Endothelial cell of hepatic sinusoid (primary cell): Measurements from ENCODE around the gene TMEM255A.
"Not testable (repeated sequence)": the region's sequence is repeated elsewhere in the genome, so short reads cannot be mapped to it uniquely, and the experiment has no call there.

Experiments
- in situ Hi-C: cut with HindIII; loops from 2 replicates; pipeline ENCODE4 v1.10.0; 2017; ENCODE audit warnings: low sequenced_read_pairs

Gene TMEM255A

GRCh38 chrX:120310861-120311726 lies at the start of gene TMEM255A:
TSS of gene TMEM255A (minus strand) at chrX:120311461. CDS start at chrX:120311309, 152 bp downstream.
- in situ Hi-C loops = no loop called here

- in situ Hi-C loops = no loop called here
Measured at GRCh38 chrX:120358737-120359456, 47.6 kb upstream of the TMEM255A start.

GRCh38 chrX:120357186-120357585 lies 45.9 kb upstream of the TMEM255A start:
- in situ Hi-C loops = no loop called here

GRCh38 chrX:120356084-120356483 lies 44.8 kb upstream of the TMEM255A start:
- in situ Hi-C loops = no loop called here

GRCh38 chrX:120350450-120351138 lies 39.3 kb upstream of the TMEM255A start:
- in situ Hi-C loops = no loop called here

- in situ Hi-C loops = not testable (repeated sequence)
Measured at GRCh38 chrX:120344566-120344965, 33.3 kb upstream of the TMEM255A start.

GRCh38 chrX:120336899-120337298 lies 25.6 kb upstream of the TMEM255A start:
- in situ Hi-C loops = no loop called here

- in situ Hi-C loops = no loop called here
Measured at GRCh38 chrX:120335289-120335688, 24.0 kb upstream of the TMEM255A start.

GRCh38 chrX:120334603-120335002 lies 23.3 kb upstream of the TMEM255A start:
- in situ Hi-C loops = no loop called here

GRCh38 chrX:120334151-120334550 lies 22.9 kb upstream of the TMEM255A start:
- in situ Hi-C loops = no loop called here

GRCh38 chrX:120332394-120332793 lies 21.1 kb upstream of the TMEM255A start:
- in situ Hi-C loops = no loop called here

GRCh38 chrX:120331116-120331515 lies 19.9 kb upstream of the TMEM255A start:
- in situ Hi-C loops = no loop called here

GRCh38 chrX:120321520-120322281 lies 10.4 kb upstream of the TMEM255A start:
- in situ Hi-C loops = no loop called here

GRCh38 chrX:120318411-120318810 lies 7.2 kb upstream of the TMEM255A start:
- in situ Hi-C loops = no loop called here

GRCh38 chrX:120316587-120317283 lies 5.5 kb upstream of the TMEM255A start:
- in situ Hi-C loops = no loop called here

GRCh38 chrX:120315776-120316175 lies 4.5 kb upstream of the TMEM255A start:
- in situ Hi-C loops = no loop called here

- in situ Hi-C loops = no loop called here
Measured at GRCh38 chrX:120311727-120312063, 434 bp upstream of the TMEM255A start.

GRCh38 chrX:120309873-120310705 lies 1.2 kb downstream of the TMEM255A start:
- in situ Hi-C loops = no loop called here
